Stimulated activated CD4-positive, alpha-beta T cell treated with anti-CD3 and anti-CD28 coated beads, Interleukin-1b, Interleukin-23, amount 100 ng/mL, for 48 hours (primary cell): ENCODE results near the gene GEMIN4.

Experiments used
- DNase-seq: peaks from one replicate; pipeline ENCODE4 v3.0.0-alpha.2; 2020

Gene GEMIN4

DNA sequence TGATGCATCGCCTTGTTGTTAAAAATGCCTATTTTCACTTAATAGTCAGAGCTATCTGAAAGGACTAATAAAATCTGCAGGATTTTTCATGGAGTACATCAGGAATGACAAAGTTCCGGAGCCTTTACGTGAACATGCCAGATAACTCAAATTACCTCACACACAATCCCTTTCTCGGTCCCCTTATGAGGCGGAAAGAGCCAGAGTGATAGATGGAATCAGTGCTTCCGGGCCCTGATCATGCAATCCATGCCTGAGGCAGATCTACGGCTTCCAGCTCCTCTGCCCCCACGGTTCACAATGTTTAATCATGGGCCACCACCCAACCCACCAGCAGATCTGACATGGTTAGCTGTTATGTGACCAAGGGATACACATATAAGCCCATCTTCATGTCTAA is 54.4 kb downstream of the GEMIN4 start:
- DNase-seq = no peak

GRCh38 chr17:696369-696768 is 55.7 kb downstream of the GEMIN4 start:
- no peak for DNase-seq
